Measurements from ENCODE around the gene CHP2. TPM values are rescaled to one million over a fixed set of nuclear protein-coding genes. Genes with fewer than 3 reads are reported as not detected.

CHP2 gene
- total RNA-seq, result not detected in 2 replicates

DNA sequence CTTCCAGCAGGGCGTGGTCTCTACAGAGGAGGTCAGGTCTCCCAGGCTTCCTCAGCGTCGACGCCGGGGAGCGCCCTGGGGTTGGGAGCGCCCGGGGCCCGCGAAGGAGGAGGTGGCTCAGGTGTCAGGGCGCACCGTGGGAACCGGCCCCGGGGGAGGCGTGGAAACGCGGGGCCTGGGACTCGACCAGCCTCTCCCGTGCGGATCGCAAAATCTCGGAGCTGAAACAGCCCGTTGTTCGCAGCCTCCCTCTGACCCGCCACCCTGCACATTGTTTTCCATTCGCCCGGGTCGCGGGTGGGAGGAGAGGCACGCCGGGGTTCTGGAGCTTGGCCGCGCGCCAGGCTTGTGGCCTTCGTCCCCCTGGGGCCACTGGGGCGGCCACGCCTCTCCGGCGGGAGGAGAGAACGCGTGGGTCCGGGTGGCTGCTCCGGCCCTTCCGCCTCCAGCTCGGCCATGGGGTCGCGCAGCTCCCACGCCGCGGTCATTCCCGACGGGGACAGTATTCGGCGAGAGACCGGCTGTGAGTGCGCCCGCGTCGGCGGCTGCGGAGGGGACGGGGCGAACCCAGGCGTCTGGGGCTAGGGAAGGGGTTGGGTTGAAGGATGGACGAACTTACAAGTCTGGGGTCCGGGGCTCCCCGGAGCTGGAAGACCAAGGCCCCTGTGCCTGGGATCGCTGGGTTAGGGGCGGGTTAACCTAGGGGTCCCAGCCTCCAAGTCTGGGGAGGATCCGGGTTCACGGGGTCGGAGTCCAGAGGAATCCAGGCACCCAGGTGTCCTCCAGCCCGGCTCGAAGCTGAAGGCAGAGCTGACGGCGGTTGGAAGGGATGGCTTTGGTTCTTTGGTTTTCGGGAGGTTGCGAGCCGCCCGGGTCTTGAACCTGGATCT lies at the start of gene CHP2:
CHP2 (plus strand) TSS at position 433 of the 890 bp plus-strand sequence; CDS start at position 457, 24 bp downstream.

DNA sequence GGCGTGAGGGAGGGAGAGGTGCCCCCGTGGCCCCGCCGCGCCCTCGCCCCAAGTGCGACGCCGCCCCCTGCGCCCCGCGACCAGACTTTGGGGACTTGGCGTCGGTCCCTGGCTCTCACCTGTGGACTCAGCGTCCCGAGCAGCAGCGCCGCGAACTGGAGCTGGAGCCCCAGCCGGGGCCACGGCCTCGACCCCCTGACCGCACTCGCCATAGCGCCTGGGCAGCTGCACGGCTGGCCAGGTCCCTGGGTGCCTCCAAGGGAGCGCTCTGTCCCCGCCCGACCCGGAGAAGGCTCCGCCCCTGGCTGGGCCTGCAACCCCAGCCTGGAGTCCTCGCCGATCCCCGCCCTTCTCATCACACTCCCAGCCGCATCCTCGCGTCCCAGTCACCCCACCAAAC lies 41.9 kb upstream of the CHP2 start, which contains the start of gene ERN2:
ERN2 (minus strand) TSS at position 247 of the 400 bp plus-strand sequence; CDS start at position 212, 35 bp downstream.

Other genes starting within 250 kb of the CHP2 start
- gene GGA2, start 244.5 kb upstream of the CHP2 start, total RNA-seq, result 35.8 and 38.8 TPM in 2 replicates
- gene EARS2, start 197.7 kb upstream of the CHP2 start, total RNA-seq, result 10.2 and 28.0 TPM in 2 replicates
- gene UBFD1, start 197.3 kb upstream of the CHP2 start, total RNA-seq, result 67.1 and 82.6 TPM in 2 replicates
- 205 and 239 TPM in 2 replicates for gene NDUFAB1, start 158.7 kb upstream of the CHP2 start, total RNA-seq
- gene PALB2, start 113.7 kb upstream of the CHP2 start, total RNA-seq, result 6.7 and 9.7 TPM in 2 replicates
- gene DCTN5, start 113.6 kb upstream of the CHP2 start, total RNA-seq, result 53.2 and 78.6 TPM in 2 replicates
- 80.4 and 91.7 TPM in 2 replicates for gene PLK1, start 76.1 kb upstream of the CHP2 start, total RNA-seq
- not detected in 2 replicates for gene ERN2, start 41.8 kb upstream of the CHP2 start, total RNA-seq
- not detected in 2 replicates for gene PRKCB, start 81.0 kb downstream of the CHP2 start, total RNA-seq